Activated T-helper 2 cell treated with anti-CD3 and anti-CD28 coated beads, Interferon-gamma antibody, Interleukin-2, Interleukin-4, amounts not matched to agents 10 μg/mL and 5 μg/mL and 100 μg/mL, durations not matched to agents 14 hours and 24 hours and 36 hours (primary cell): Measurements from ENCODE around the gene OTUD6A. TPM values are rescaled to one million over a fixed set of nuclear protein-coding genes. Genes with fewer than 3 reads are reported as not detected.

Experiments
- DNase-seq: peaks from one replicate; pipeline ENCODE4 v3.0.0; 2021; ENCODE audit warnings: low spot score
- H3K27ac Mint-ChIP-seq: one replicate; pipeline ENCODE4 v1.8.0; 2021; ENCODE audit warnings: mixed read lengths
- H3K27me3 Mint-ChIP-seq: one replicate; pipeline ENCODE4 v1.8.0; 2021; ENCODE audit warnings: low read depth, mixed read lengths
- H3K36me3 Mint-ChIP-seq: one replicate; pipeline ENCODE4 v1.8.0; 2021; ENCODE audit warnings: low read depth, mixed read lengths
- H3K4me1 Mint-ChIP-seq: one replicate; pipeline ENCODE4 v1.8.0; 2021; ENCODE audit warnings: low read depth, mixed read lengths
- H3K4me3 Mint-ChIP-seq: one replicate; pipeline ENCODE4 v1.8.0; 2021; ENCODE audit warnings: low read depth, mild to moderate bottlenecking, moderate library complexity, mixed read lengths
- H3K9me3 Mint-ChIP-seq: one replicate; pipeline ENCODE4 v1.8.0; 2021; ENCODE audit warnings: mixed read lengths
- intact Hi-C: fragments of 100-400 bp; cut with micrococcal nuclease; formaldehyde crosslinking; loops from one replicate; pipeline ENCODE4 v1.15.1; 2023
- total RNA-seq: library from RNA; stranded (reverse); gene quantifications from 2 replicates; pipeline ENCODE4 v1.2.3, GENCODE V29; 2022

Gene OTUD6A
- total RNA-seq, 1 donor from 2014 or later, result not detected

DNA sequence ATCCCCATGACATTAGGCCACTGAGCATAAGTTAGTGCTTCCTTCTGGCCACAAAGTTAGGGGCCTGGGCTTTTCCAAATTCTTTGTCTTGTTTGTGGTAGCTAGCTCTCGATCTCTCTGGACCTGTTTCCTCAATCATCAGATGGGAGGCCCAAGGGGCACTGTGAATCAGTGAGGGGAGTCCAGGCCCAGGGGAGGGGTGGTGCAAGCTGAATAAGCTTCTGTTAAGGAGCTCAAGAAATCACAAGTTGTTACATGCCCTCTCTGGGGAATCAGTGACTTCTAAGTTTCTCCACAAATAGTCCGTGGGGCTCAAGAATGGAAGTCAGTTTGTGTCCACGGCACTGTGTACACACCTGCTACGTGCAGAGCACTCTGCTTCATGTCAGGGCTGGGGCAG lies 27.6 kb upstream of the OTUD6A start:
- no peak for DNase-seq
- no peaks in the 10 kb centered on the region for H3K9me3 Mint-ChIP-seq
- peaks cover 2% of the 10 kb centered on the region for H3K4me1 Mint-ChIP-seq
- H3K36me3 Mint-ChIP-seq, result no peaks in the 10 kb centered on the region
- no peaks in the 10 kb centered on the region for H3K27me3 Mint-ChIP-seq
- H3K4me3 Mint-ChIP-seq, result no peak overlapping the region
- no peak overlapping the region for H3K27ac Mint-ChIP-seq
- intact Hi-C loops, result loop anchor here (5.0 kb wide), 1 partner anchor 63 kb away; no protein-coding TSS in a partner anchor

DNA sequence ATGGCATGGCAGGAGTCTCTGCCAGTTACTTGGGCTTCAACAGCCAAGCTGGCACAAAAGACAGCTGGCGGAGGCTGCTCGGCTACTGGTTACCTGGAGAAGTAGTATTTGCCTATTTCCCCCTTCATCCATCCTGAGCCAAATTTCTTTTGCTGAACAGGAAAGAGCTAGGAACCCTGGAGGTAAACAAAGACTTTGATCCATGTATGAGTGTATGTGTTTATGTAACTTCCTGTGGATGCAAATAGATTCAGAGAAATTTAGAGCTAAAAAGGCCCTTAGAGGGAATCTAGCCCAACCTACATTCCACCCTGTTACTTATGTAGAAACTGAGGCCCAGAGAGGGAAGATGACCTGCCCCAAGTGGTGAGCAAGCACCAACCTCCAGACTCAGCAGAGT lies 23.7 kb upstream of the OTUD6A start:
- no peak for DNase-seq
- Mint-ChIP-seq H3K27ac (no peak overlapping the region), H3K4me1 (no peaks in the 10 kb centered on the region), H3K9me3 (no peaks in the 10 kb centered on the region), H3K36me3 (no peaks in the 10 kb centered on the region), H3K4me3 (no peak overlapping the region), H3K27me3 (no peaks in the 10 kb centered on the region)
- intact Hi-C loops, result no loop called here

GRCh38 chrX:70038951-70039350 lies 23.3 kb upstream of the OTUD6A start:
- Mint-ChIP-seq H3K27ac (no peak overlapping the region), H3K4me3 (no peak overlapping the region), H3K36me3 (no peaks in the 10 kb centered on the region), H3K4me1 (no peaks in the 10 kb centered on the region), H3K27me3 (no peaks in the 10 kb centered on the region), H3K9me3 (no peaks in the 10 kb centered on the region)
- intact Hi-C loops, result no loop called here
- no peak for DNase-seq

GRCh38 chrX:70039758-70040157 lies 22.5 kb upstream of the OTUD6A start:
- intact Hi-C loops, result no loop called here
- no peaks in the 10 kb centered on the region for H3K27me3 Mint-ChIP-seq
- no peaks in the 10 kb centered on the region for H3K4me1 Mint-ChIP-seq
- DNase-seq, result no peak
- no peak overlapping the region for H3K4me3 Mint-ChIP-seq
- no peaks in the 10 kb centered on the region for H3K9me3 Mint-ChIP-seq
- H3K36me3 Mint-ChIP-seq, result no peaks in the 10 kb centered on the region
- H3K27ac Mint-ChIP-seq, result no peak overlapping the region

DNA sequence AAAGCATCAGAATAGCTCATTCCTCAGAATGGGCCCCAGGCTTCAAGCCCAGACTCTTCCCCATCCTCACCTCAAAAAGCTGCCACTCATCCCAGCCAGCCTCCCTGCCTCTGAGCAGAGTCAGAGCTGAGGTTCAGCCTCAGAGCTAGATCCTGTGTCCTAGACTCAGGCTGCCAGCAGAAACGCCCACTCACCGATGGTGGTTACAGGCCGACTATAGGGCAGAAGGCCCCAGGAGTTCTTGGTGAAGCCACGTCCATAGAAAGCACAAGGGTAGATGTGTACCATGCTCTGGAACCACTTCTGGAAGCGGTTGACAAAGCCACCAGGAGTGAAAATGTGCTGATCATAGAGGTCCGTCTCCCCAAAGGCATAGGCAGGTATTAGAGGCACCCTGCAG lies 20.3 kb upstream of the OTUD6A start:
- Mint-ChIP-seq H3K4me1 (no peaks in the 10 kb centered on the region), H3K36me3 (no peaks in the 10 kb centered on the region), H3K27me3 (no peaks in the 10 kb centered on the region), H3K4me3 (no peak overlapping the region), H3K9me3 (no peaks in the 10 kb centered on the region), H3K27ac (no peak overlapping the region)
- intact Hi-C loops, result no loop called here
- DNase-seq, result no peak

- Mint-ChIP-seq H3K36me3 (no peaks in the 10 kb centered on the region), H3K4me3 (no peak overlapping the region), H3K27me3 (no peaks in the 10 kb centered on the region), H3K9me3 (no peaks in the 10 kb centered on the region), H3K27ac (no peak overlapping the region), H3K4me1 (no peaks in the 10 kb centered on the region)
- no peak for DNase-seq
- intact Hi-C loops, result no loop called here
Observed at GRCh38 chrX:70042399-70043371, 19.6 kb upstream of the OTUD6A start.

- H3K4me1 Mint-ChIP-seq, result no peaks in the 10 kb centered on the region
- no peaks in the 10 kb centered on the region for H3K36me3 Mint-ChIP-seq
- no peaks in the 10 kb centered on the region for H3K27me3 Mint-ChIP-seq
- no peaks in the 10 kb centered on the region for H3K9me3 Mint-ChIP-seq
- no peak for DNase-seq
- H3K4me3 Mint-ChIP-seq, result no peak overlapping the region
- intact Hi-C loops, result no loop called here
- H3K27ac Mint-ChIP-seq, result no peak overlapping the region
Observed at GRCh38 chrX:70043685-70044084, 18.6 kb upstream of the OTUD6A start.

GRCh38 chrX:70044541-70045245 lies 17.6 kb upstream of the OTUD6A start:
- Mint-ChIP-seq H3K4me1 (no peaks in the 10 kb centered on the region), H3K27ac (no peak overlapping the region), H3K4me3 (no peak overlapping the region), H3K9me3 (no peaks in the 10 kb centered on the region), H3K36me3 (no peaks in the 10 kb centered on the region), H3K27me3 (no peaks in the 10 kb centered on the region)
- no peak for DNase-seq
- intact Hi-C loops, result no loop called here

GRCh38 chrX:70046978-70047377 lies 15.3 kb upstream of the OTUD6A start:
- intact Hi-C loops, result no loop called here
- Mint-ChIP-seq H3K27ac (no peak overlapping the region), H3K36me3 (no peaks in the 10 kb centered on the region), H3K4me3 (no peak overlapping the region), H3K4me1 (no peaks in the 10 kb centered on the region), H3K27me3 (no peaks in the 10 kb centered on the region), H3K9me3 (no peaks in the 10 kb centered on the region)
- DNase-seq, result no peak

- Mint-ChIP-seq H3K4me3 (no peak overlapping the region), H3K36me3 (no peaks in the 10 kb centered on the region), H3K9me3 (no peaks in the 10 kb centered on the region), H3K27me3 (no peaks in the 10 kb centered on the region), H3K27ac (no peak overlapping the region), H3K4me1 (no peaks in the 10 kb centered on the region)
- intact Hi-C loops, result no loop called here
- no peak for DNase-seq
Observed at GRCh38 chrX:70049406-70049805, 12.9 kb upstream of the OTUD6A start.

DNA sequence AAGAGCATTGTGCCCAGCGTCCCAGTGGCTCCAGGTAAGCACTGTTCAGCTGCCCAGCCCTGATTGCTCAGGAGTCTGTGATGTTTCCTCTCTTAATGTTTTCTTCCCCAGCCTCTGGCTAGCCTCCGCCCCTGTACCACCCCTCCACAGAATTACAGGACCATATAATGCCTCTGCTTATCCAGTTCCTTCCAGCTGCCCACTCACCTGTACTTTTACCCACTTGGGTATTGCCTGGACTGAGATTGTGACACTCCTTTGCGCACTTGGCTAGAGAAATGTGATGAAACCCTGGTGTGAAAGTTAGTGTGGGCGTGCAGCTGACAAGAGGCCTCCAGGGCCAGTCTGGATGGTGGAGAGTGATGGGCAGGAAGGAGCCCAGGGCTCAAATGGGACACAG lies 12.3 kb upstream of the OTUD6A start, which contains the start of gene AWAT2:
TSS of gene AWAT2 (minus strand) at position 14 of the 400 bp plus-strand sequence. CDS start at position 8, 6 bp downstream.
- Mint-ChIP-seq H3K36me3 (no peaks in the 10 kb centered on the region), H3K27me3 (no peaks in the 10 kb centered on the region), H3K9me3 (no peaks in the 10 kb centered on the region), H3K4me1 (no peaks in the 10 kb centered on the region), H3K4me3 (no peak within 1 kb of the TSS), H3K27ac (no peak within 1 kb of the TSS)
- intact Hi-C loops, result no loop called here
- no peak for DNase-seq

GRCh38 chrX:70052895-70053615 lies 9.2 kb upstream of the OTUD6A start:
- Mint-ChIP-seq H3K27me3 (no peaks in the 10 kb centered on the region), H3K9me3 (no peaks in the 10 kb centered on the region), H3K4me1 (no peaks in the 10 kb centered on the region), H3K4me3 (no peak overlapping the region), H3K36me3 (no peaks in the 10 kb centered on the region), H3K27ac (no peak overlapping the region)
- intact Hi-C loops, result no loop called here
- no peak for DNase-seq
